Measurements from ENCODE around the gene ATRIP.
A peak's percentile ranks its signal among the peaks of the same experiment; 100 is the strongest.

The ATRIP gene

GRCh38 chr3:48505146-48505545 lies 58.6 kb downstream of the ATRIP start:
- DNase-seq: no peak

GRCh38 chr3:48505968-48506504 lies 59.5 kb downstream of the ATRIP start:
- no peak for DNase-seq

- peak; percentile 57 for DNase-seq
Observed at GRCh38 chr3:48507256-48508061, 60.9 kb downstream of the ATRIP start.

GRCh38 chr3:48511551-48511950 lies 65.0 kb downstream of the ATRIP start:
- DNase-seq: no peak

GRCh38 chr3:48514431-48515227 lies 68.1 kb downstream of the ATRIP start:
- DNase-seq: no peak
